Measurements from ENCODE around the gene PDGFRB. TPM values are rescaled to one million over a fixed set of nuclear protein-coding genes. Genes with fewer than 3 reads are reported as not detected.
A peak's percentile ranks its signal among the peaks of the same experiment; 100 is the strongest.

Gene PDGFRB
- total RNA-seq, 2 experiments from 2014 or later, result 0.58 to 0.74 TPM

DNA sequence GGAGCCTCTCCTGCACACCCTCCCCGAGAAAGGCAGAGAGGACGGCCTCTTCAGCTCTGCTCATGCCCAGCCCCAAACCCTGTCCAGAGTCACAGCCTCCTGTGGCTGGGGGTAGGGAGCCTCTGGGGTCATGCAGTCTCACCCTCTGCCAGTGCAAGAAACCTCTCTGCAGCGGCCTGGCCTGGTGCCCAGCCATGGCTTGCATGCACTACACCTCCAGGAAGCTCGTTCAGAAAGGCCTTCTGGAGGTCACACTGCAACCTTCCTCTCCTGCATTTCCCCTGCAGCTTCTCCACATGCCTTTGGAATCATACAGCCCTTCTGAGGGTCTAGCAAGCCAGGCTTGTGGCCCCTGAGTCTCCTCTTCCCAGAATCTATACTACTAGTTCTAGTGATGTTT lies 87.2 kb downstream of the PDGFRB start:
- Mint-ChIP-seq H3K9me3 (no peaks in the 10 kb centered on the region), H3K27me3 (no peaks in the 10 kb centered on the region), H3K36me3 (ENCODE audit: low read depth) (no peaks in the 10 kb centered on the region), H3K27ac (no peak overlapping the region), H3K4me3 (no peak overlapping the region), H3K4me1 (ENCODE audit: low read depth) (peaks cover 8% of the 10 kb centered on the region)
- POLR2A ChIA-PET, result no interaction called here
- intact Hi-C loops (cut with micrococcal nuclease), result no loop called here
- TF ChIP-seq, protein P1, sequence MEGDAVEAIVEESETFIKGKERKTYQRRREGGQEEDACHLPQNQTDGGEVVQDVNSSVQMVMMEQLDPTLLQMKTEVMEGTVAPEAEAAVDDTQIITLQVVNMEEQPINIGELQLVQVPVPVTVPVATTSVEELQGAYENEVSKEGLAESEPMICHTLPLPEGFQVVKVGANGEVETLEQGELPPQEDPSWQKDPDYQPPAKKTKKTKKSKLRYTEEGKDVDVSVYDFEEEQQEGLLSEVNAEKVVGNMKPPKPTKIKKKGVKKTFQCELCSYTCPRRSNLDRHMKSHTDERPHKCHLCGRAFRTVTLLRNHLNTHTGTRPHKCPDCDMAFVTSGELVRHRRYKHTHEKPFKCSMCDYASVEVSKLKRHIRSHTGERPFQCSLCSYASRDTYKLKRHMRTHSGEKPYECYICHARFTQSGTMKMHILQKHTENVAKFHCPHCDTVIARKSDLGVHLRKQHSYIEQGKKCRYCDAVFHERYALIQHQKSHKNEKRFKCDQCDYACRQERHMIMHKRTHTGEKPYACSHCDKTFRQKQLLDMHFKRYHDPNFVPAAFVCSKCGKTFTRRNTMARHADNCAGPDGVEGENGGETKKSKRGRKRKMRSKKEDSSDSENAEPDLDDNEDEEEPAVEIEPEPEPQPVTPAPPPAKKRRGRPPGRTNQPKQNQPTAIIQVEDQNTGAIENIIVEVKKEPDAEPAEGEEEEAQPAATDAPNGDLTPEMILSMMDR (IDR thresholded peaks at IDR 0.05), result no peak
- ATAC-seq (no peak), DNase-seq (no peak)
- CTCF ChIA-PET, result no interaction called here

DNA sequence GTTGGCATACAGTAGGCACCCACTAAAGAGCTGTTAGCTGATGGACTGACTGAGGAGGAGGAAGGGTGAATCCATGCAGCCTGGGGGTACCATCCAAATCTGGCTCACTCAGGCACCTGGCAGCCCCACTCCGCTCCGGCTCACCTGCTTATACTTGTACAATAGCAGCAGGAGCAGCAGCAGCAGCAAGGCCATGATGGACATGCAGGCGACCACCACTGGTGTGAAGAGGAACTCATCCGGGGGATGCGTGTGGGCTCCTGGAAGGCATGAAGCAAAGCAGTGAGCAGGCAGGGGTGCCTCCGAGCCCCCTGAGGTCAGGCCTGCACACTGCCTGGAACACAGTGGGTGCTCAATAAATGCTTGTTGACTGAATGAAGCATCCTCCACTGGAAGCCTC lies 87.6 kb downstream of the PDGFRB start:
- Mint-ChIP-seq H3K4me1 (ENCODE audit: low read depth) (peaks cover 8% of the 10 kb centered on the region), H3K9me3 (no peaks in the 10 kb centered on the region), H3K36me3 (ENCODE audit: low read depth) (no peaks in the 10 kb centered on the region), H3K27me3 (no peaks in the 10 kb centered on the region), H3K4me3 (no peak overlapping the region), H3K27ac (no peak overlapping the region)
- ChIA-PET POLR2A (no interaction called here), CTCF (interaction anchor here (1.2 kb wide), 1 partner anchor 26 kb away, joined by 3 read pairs; no protein-coding TSS in a partner anchor)
- TF ChIP-seq, protein P1 (IDR thresholded peaks at IDR 0.05), result no peak
- intact Hi-C loops (cut with micrococcal nuclease), result no loop called here
- ATAC-seq, result no peak
- DNase-seq, result no peak

DNA sequence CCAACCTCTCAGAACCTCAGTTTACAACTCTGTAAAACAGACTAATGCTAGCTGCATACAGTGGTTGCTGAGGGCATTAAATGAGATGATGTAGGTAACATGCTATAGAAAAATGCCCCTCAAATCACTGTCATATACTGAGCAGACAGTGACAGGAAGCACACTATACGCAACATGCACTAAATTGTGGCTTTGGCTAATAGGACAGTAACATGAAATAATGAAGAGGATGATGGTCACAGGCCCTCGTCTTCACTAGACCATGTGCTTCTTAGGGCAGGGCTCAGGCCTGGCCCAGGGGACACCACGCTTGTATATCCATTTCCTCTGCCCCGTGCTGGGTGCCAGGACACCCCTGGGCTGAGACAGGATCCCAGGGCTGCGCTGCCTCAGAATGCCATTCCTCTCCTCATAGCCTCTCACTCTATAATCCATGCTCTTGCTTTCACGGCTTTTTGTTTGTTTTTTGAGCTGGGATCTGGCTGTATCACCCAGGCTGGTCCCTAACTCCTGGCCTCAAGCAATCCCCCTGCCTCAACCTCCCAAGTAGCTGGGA lies 88.2 kb downstream of the PDGFRB start:
- Mint-ChIP-seq H3K27ac (no peak overlapping the region), H3K4me3 (no peak overlapping the region), H3K27me3 (no peaks in the 10 kb centered on the region), H3K9me3 (no peaks in the 10 kb centered on the region), H3K4me1 (ENCODE audit: low read depth) (peaks cover 8% of the 10 kb centered on the region), H3K36me3 (ENCODE audit: low read depth) (no peaks in the 10 kb centered on the region)
- POLR2A ChIA-PET, result no interaction called here
- intact Hi-C loops (cut with micrococcal nuclease), result no loop called here
- no peak for DNase-seq
- CTCF ChIA-PET, result interaction anchor here (1.2 kb wide), 1 partner anchor 25 kb away, joined by 3 read pairs; no protein-coding TSS in a partner anchor
- peak; percentile 44 for ATAC-seq
- TF ChIP-seq, protein P1 (IDR thresholded peaks at IDR 0.05), result no peak

DNA sequence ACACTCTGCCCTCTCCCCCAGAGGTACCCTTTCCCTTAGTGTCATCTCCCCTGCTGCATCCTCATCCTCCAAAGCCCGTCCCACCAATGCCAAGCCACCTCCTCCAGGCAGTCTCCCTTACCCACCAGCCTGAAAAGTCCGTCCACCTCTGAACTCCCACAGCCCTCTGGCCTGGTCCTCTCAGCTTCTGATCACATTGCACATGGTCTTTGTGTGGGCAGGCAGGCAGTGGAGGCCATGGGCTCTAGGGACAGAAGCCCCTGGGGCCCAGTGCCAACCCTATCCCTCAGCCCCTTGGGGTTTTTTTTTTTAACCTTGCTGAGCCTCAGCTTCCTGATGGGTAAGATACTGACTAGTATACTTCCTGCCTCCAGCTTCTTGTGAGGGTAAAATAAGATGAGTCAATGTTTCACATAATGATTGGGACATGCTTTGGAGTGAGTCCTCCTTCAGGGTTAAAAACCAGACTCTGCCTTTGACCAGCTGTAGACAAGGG lies 88.7 kb downstream of the PDGFRB start:
- no peaks in the 10 kb centered on the region for H3K36me3 Mint-ChIP-seq (ENCODE audit: low read depth)
- TF ChIP-seq, protein P1 (IDR thresholded peaks at IDR 0.05), result no peak
- intact Hi-C loops (cut with micrococcal nuclease), result no loop called here
- H3K4me1 Mint-ChIP-seq (ENCODE audit: low read depth), result peaks cover 8% of the 10 kb centered on the region
- DNase-seq, result no peak
- no peaks in the 10 kb centered on the region for H3K9me3 Mint-ChIP-seq
- H3K4me3 Mint-ChIP-seq, result no peak overlapping the region
- CTCF ChIA-PET, result interaction anchor here (1.2 kb wide), 1 partner anchor 25 kb away, joined by 3 read pairs; no protein-coding TSS in a partner anchor
- no peaks in the 10 kb centered on the region for H3K27me3 Mint-ChIP-seq
- POLR2A ChIA-PET, result interaction anchor here (1.4 kb wide), 1 partner anchor 66 kb away, joined by 3 read pairs; no protein-coding TSS in a partner anchor
- H3K27ac Mint-ChIP-seq, result no peak overlapping the region
- ATAC-seq, result peak; percentile 92

DNA sequence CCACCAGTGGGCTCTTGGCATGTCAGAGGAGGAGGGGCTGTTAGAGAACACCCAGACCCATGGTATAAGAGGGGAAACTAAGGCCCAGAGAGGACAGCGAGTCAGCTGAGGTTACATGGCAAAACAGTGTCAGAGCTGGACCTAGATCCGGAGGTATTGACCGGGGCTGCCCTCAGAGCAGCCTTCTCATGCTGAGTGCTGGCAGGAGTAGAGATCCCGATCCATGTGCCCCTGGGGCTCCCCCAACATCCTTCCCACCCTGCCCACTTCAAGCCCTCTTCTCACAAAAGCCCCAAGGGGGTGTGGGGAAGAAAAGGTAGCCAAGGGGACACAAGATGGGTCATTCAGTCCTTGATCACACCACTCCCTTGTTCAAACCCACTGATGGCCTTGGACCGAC lies 89.2 kb downstream of the PDGFRB start:
- no peak overlapping the region for H3K27ac Mint-ChIP-seq
- no peak overlapping the region for H3K4me3 Mint-ChIP-seq
- ChIA-PET POLR2A (interaction anchor here (1.4 kb wide), 2 partner anchors 11 to 65 kb away, joined by 3 to 4 read pairs; no protein-coding TSS in a partner anchor), CTCF (interaction anchor here (0.6 kb wide), 1 partner anchor 49 kb away, joined by 3 read pairs; no protein-coding TSS in a partner anchor)
- no peaks in the 10 kb centered on the region for H3K9me3 Mint-ChIP-seq
- no peaks in the 10 kb centered on the region for H3K36me3 Mint-ChIP-seq (ENCODE audit: low read depth)
- intact Hi-C loops (cut with micrococcal nuclease), result no loop called here
- H3K4me1 Mint-ChIP-seq (ENCODE audit: low read depth), result peaks cover 8% of the 10 kb centered on the region
- TF ChIP-seq, protein P1 (IDR thresholded peaks at IDR 0.05), result no peak
- no peak for ATAC-seq
- DNase-seq, result no peak
- no peaks in the 10 kb centered on the region for H3K27me3 Mint-ChIP-seq

Data from activated CD8-positive, alpha-beta T cell treated with anti-CD3 and anti-CD28 coated beads for 36 hours (primary cell).